ENCODE measurements around the gene ERCC6.

The ERCC6 gene

DNA sequence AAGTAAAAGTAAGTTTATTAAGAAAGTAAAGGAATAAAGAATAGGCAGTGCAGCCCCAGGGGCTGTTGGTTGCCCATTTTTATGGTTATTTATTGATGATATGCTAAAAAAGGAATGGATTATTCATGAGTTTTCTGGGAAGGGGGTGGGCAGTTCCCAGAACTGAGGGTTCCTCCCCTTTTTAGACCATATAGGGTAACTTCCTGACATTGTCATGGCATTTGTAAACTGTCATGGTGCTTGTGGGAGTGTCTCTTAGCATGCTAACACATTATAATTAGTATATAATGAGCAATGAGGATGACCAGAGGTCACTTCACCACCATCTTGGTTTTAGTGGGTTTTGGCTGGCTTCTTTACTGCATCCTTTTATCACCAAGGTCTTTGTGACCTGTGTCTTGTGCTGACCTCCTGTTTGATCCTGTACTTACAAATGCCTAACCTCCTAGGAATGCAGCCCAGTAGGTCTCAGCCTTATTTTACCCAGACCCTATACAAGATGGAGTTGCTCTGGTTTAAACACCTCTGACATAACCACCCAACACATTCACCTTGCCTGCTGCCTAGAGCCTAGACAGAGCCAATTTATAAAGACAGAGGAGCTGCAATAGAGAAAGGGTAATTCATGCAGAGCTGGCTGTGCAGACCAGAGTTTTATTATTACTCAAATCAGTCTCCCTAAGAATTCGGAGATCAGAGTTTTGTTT lies 10.9 kb upstream of the ERCC6 start:
- DNase-seq (ENCODE audit: low read depth), result no peak

DNA sequence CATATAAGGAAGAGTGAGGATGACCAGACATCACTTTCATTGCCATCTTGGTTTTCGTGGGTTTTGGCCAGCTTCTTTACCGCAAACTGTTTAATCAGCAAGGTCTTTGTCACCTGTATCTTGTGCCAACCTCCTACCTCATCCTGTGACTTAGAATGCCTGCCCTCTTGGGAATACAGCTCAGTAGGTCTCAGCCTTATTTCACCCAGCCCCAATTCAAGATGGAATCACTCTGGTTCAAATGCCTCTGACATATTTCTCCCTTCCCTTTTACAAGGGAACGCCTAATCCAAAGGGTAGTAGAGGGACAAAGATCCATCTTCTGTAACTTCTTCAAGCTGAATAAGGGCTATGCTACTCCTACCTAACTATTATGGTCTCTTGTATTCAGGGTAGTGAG lies 4.7 kb upstream of the ERCC6 start:
- no peak for DNase-seq (ENCODE audit: low read depth)

DNA sequence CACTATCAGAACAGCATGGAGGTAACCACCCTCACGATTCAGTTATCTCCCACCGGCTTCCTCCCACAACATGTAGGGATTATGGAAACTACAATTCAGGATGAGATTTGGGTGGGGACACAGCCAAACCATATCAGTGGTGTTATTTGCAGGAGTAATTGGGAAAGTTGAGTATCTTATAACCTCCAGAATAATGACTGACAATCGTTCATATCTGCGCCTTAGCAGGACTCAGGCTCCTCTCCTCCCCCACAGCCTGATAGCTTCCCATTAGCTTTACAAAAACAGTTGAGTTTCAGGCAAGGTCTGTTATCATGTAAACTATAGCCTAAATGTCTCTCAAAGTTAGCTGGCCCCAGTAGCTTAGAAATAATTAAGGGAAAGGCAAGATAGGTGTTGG lies 3.4 kb upstream of the ERCC6 start:
- DNase-seq (ENCODE audit: low read depth), result no peak

DNA sequence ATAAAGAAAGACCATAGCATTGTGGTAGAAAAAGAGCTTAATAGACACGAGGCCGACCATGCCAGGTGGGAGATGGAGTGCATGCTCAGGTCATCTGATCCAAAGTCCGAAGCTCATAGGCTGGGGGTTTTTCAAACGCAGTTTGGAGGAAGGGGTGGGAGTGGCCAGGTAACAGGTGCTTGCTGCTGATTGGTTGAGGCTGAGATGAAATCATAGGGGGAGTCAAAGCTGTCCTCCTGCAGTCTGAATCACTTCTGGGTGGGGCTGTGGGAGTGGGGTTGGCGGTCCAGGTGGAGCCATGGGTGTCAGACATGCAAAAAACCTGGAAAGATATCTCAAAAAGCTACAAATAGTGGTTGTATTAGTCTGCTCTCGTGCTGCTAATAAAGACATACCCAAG lies 2.8 kb upstream of the ERCC6 start:
- no peak for DNase-seq (ENCODE audit: low read depth)

DNA sequence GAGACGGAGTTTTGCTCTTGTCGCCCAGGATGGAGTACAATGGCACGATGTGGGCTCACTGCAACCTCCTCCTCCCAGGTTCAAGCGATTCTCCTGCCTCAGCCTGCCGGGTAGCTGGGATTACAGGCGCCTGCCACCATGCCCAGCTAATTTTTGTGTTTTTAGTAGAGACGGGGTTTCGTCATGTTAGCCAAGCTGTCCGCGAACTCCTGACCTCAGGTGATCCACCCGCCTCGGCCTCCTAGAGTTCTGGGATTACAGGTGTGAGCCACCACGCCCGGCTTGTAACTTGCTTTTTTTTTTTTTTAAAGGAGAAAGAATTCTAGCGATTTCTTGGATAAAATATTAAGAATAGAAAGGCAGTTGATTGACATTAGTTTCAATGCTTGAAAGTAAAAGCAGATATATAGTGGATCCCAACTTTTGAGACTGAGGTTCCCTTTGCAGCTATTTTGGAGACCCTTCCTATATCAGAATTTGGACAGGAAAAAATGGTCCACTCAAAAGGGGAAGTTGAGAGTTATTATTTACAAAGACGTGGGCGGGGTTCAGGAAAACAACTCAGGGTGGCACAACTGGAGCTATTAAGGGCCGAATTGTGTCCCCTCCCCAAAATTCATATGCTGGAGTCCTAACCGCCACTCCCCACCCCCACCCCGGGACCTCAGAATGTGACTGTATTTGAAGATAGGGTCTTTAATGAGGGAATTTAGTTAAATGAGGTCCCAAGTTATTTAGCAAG lies 1.3 kb upstream of the ERCC6 start:
- DNase-seq (ENCODE audit: low read depth), result no peak

DNA sequence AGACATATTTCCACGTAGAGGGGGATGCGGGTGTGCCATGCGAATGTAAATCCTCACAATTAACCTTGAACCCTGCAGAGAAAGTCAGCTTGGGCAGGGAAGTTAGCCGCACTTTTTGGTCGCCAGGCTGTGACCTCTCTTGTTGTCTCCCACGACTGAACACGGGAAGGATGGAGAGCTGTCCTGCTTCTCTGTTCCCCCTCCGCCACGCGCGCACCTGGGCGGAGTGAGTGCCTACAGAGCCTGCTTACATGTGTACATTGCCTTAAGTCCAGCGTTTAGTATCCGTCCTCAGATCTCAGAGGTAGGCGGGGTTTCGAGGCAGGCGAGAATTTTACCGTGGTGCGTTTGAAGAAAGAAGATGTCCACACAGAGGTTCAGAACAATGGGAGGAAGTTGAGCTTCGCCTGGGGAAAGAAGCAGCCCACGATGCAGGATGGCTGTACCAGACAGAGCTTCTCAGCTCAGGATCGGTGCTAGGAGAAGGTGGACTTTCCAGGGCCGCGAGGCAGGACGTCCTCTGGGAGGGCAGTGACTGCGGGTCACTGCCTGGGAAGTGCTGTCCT lies 482 bp upstream of the ERCC6 start:
- DNase-seq (ENCODE audit: low read depth), result peak; percentile 27

DNA sequence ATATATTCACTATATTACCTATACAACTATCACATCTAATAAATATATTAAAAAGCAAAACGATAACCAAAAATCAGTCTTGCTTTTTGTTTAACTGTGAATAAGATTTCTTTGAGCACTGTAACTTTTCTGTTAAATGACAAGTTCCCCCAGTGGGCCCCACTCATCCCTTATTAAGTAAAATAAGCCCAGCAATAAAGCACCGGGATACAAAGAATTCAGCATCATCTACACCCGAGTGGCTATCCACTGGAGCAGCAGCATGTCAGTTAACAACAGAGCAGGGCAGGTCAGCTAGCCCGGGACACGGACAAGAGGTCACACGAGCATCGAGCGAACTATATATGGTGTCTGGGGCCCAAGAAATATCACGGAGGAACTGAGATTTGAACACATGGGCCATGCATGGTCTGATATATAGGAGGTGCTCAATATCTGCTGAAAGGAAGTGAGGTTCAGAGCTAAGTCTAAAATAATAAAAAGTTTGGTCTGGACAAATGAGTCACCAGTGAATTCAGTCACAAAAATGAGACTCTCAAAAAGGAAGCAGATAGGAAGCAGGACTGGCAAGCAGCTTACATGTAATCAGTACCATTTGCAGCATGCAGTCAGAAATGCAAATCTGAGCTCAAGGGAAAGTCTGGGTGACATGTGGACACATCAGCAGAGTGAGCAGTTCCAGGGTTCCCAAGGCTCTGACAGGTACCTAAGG lies 4.1 kb downstream of the ERCC6 start:
- peak; percentile 26 for DNase-seq (ENCODE audit: low read depth)

DNA sequence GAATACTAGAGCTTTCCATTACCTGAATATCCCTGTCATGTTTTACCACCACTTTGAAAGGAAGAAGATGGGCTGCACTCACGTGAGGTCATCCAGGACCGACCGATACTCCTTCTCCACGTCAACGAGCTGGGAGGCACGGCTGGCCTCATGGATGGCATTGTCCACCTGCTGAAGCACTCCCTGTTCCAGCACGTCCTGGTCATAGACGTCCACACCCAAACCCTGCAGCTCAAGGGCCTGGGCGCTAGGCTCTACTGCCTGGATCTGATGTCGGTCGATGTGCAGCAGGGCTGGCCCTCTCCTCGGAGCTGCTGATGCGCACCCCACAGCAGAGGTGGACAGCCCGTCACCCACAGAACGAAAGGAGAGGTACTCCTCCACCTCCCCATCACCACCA lies 6.5 kb downstream of the ERCC6 start:
- DNase-seq (ENCODE audit: low read depth), result no peak

DNA sequence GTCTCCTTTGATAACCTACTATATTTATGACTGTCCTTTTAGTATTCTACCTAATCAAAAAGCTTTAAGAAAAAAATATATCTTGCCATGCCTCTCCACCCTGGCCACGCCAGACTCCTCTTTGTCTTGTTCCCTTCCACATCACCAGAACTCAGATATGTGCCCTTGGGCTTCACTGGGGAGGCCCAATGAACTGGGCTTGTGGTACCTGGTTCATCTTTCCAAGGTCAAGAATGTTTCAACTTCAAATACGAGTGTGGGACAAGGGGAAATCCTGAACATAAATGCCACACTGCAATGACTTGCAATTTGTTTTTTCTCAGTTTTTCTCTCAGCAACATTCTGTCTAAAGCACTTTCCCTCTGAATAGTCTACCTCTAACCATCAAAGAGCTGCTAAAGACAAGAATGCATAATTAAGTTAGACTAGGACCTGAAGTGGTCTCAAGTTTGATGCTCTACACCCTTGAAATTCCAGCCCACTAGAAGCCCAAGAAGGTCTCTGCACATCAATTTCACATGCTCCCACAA lies 9.9 kb downstream of the ERCC6 start:
- DNase-seq (ENCODE audit: low read depth), result no peak

DNA sequence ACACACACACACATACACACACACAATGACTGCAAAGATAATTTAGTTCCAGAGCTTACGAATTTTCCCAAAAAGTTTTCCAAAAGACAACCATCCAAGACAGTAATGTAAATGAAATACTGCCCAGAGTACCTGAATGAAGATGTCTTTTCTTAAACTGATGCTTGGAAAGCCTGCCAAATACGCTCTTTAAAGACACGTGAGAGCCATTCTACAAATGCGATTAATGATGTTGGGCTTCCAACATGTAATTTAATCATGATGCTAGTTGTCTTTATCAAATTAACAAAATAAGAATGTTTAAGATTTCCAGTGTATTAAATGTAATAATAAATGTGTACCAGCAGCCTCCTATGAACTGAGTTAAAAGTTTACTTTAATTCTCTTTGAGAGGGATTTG lies 11.1 kb downstream of the ERCC6 start:
- DNase-seq (ENCODE audit: low read depth), result no peak

DNA sequence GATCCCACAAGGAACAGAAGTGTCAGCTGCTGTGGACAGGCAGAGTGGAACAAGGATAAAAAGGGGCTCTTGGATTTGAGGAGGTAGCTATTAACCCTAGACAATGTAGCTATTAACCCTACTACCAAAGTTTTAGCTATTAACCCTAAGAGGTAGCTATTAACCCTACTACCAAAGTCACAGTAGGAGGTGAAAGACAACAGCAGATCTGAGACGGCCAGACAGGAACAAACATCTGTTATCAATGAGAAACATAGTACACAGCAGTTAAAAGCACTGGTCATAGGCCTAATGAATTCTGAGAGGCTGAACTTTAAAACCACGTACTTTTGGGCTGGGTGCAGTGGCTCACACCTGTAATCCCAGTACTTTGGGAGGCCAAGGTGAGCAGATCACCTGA lies 11.9 kb downstream of the ERCC6 start:
- no peak for DNase-seq (ENCODE audit: low read depth)

DNA sequence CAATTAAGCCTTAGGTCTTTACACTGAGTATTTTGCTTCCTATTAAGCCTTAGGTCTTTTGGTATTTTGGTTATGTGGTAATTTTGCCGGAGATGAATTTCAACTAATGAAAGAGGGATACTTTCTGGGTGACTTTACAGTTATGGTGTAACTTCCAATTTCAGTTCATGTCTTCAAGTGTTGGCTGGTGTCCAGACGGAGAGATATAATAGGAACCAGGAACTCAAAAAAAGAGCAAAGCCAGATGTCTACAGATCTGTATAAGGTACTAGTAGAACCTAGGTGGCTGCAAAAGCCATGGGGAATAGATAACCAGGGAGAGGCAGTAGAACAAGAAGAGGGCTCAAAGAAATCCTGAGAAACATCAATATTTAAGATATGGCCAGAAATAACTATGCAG lies 12.3 kb downstream of the ERCC6 start:
- no peak for DNase-seq (ENCODE audit: low read depth)

DNA sequence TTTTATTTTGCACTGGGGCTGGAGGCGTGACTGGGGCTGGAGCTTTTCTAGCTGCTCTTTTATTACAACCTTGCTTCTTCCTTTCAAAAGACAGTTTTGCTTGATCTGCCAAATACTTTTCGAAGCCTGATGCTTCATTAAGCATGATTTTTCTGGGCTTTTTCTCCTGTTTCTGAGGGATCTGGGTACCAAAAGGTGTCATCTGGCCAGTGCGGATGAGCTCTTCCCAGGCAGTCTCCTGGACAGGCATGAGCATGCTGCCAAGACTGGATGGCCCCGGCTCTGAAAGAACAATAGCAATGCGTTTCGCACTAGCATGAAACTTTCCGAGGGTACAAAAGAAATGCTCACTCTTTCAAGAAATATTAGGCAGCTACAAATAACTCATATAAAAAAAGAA lies 14.4 kb downstream of the ERCC6 start:
- DNase-seq (ENCODE audit: low read depth), result no peak

DNA sequence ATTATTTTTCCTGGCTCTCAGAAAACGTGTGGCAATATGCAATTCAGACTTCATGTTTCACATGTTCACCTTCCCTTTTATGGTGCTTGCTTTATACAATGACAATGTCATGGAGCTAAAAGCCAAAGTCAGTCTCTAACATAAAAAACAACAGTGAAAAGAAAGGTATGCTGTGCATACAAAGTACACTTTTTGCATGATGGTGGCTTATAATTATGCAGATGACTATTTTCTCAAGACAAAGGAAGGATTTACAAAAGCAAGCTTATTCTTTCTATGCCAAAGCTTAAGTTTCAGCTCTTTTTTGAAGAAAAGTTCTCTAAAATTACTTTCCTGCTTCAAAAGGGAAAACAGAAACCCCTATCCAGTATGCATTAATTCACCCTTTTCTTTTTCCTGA lies 15.6 kb downstream of the ERCC6 start:
- no peak for DNase-seq (ENCODE audit: low read depth)

DNA sequence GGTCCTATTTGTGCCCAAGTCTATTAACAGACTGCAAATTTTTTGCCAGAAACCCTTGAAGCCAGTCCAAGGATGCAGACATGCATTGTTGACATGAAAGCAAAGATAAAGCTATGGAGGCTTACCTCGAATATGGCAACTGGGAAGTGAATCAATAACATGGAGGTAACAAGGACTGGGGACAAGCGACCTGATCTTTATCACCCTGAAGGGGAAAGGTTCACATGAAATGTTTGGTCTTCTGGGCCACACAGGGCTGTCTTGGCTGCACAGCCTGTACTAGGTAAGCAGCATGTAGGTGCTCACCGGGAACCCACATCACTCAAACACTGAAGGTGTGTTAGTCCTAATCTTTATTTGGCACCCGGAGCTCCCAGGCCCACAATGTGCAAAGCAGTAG lies 17.9 kb downstream of the ERCC6 start:
- DNase-seq (ENCODE audit: low read depth), result no peak

DNA sequence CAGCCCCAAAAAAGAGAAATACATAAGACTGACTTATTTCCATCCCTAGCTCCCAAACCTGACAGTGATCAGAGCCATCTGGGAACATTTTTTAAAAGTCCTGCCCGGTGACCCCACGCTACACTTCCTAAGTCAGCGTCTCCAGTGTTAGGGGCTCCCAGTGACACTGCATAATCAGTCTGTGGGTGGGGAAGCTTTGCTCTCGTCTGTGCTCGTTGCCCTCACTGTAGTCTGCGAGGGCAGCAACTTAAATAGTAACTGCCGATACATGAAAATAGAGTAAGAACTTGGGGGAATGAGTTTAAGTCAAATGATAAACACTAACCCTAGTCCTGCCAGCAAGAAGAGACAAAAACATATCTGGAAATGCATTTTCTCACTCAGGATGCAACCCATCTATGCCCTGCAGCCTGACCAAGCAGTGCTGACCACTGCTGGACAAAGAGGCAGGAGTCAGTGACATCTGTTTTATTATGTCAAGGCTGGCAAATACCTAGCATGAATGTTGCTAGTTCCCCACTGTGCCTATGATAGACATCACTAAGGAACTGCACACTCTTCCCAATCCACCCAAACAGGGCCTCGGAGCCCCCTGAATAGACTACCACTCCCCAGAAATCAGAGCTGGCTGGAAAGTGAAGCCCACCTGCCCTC lies 18.7 kb downstream of the ERCC6 start:
- no peak for DNase-seq (ENCODE audit: low read depth)

DNA sequence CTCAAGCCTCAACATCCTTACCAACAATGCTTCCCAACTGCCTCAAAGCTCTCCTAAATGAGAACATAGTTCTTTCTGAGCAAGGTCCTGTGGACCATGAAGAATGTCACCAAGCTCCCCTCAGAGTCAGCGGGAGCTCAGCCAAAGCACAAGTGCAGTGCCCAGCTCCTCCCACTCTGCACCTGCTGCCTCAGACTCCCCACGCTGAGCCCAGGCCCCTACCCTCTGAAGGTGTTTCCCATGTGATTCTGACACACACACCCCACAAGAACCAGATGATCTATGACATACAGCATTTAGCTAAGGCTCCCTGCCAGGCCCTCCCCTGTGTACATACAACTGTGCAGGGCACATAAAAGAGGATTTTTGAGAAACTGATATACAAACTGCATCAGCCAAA lies 19.2 kb downstream of the ERCC6 start:
- no peak for DNase-seq (ENCODE audit: low read depth)

DNA sequence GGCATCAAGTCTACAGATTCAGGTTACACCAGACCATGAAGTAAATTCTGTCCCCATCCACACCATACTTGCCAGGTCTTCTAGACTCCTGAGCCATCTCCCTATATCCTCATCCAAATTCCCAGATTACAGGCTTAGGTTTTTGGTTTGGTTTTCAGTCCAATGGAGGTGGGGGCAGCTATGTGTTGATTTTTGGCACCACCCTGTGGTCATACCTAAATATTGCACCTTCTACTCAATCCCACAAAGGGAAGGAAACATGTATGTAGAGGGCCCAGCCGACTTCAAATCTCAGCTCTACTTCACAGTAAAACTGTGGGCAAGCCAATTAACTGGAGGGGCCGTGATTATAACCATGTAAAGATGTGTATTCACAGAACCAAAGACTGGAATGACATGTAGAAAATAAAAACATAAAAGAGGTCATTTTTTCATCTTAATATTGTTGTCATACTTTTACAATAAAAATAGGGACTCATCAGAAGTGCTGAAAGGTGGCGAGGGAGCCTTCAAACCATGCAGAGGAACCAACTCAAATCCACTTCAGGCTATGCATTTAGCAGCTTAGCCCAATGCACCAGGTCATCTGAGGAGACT lies 19.8 kb downstream of the ERCC6 start:
- peak; percentile 43 for DNase-seq (ENCODE audit: low read depth)

DNA sequence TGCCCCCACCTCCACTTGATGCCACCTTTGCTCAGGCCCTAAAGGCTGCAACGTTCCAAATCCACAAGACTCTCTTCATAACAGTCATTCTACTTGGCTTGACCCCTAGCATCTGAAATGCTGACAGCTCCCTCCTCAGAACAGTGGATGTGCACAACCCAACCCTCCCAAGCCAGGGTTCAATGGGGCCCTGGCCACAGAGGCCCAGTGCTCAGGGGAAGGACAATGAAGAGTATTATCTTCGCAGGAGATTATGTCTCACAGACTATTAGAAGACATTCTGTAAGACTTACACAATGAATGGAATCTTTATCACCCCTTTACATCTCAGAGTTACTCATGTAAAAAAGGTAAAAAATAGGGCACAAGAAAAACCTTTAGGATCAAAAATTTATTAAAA lies 20.4 kb downstream of the ERCC6 start:
- DNase-seq (ENCODE audit: low read depth), result no peak

DNA sequence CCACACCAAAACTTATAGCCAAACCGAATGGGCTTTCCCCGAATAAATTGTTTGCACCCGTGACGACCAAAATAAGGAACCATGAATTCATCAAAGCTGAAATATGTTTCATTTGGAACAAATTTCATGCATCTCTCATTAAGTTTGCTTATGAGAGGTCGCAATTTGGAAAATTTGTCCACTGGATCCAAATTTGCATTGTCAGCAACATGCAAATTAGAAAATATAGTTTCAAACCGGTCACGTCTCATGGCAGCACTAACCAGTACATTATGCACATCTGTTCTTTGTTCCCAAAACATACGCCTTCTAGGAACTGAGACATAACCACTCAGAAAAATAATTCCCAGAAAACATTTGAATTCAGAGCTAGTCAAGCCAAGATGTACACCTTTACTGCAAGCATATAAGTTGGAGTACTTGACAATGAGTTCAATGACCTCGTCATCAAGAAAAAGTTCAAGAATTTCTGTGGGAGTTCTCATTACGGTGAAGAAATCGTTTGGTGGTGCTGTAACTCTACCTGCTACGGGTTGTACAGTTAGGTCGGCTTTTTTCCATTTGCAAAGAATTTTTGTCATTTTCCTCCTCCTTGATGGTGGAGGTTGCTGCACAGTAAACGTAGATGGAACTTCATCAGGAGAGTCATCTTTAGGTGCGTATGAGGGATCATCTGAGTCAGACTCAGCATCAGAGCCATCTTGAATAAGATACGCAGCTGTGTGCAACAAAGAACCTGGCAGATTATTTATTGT lies 22.5 kb downstream of the ERCC6 start:
- no peak for DNase-seq (ENCODE audit: low read depth)
